NCI-H1048 (cell line): ENCODE measurements around the gene DOCK2.

ENCODE experiments used
- DNase-seq: peaks from one replicate; lab custom pipeline; 2025; lab: John Stamatoyannopoulos, UW

DOCK2 gene

GRCh38 chr5:169988947-169989346 is 351.9 kb downstream of the DOCK2 start:
- DNase-seq: no peak

GRCh38 chr5:169989365-169989764 is 352.3 kb downstream of the DOCK2 start:
- DNase-seq: no peak

GRCh38 chr5:169991115-169991869 is 354.2 kb downstream of the DOCK2 start:
- no peak for DNase-seq

- no peak for DNase-seq
Measured at GRCh38 chr5:169992789-169993484, 355.9 kb downstream of the DOCK2 start.

GRCh38 chr5:169993485-169993790 is 356.4 kb downstream of the DOCK2 start:
- DNase-seq: no peak

- no peak for DNase-seq
Measured at GRCh38 chr5:169997798-169998197, 360.7 kb downstream of the DOCK2 start.

- DNase-seq: no peak
Measured at GRCh38 chr5:169999621-170000020, 362.5 kb downstream of the DOCK2 start.

GRCh38 chr5:170000155-170000554 is 363.1 kb downstream of the DOCK2 start:
- no peak for DNase-seq

GRCh38 chr5:170006021-170006420 is 368.9 kb downstream of the DOCK2 start:
- DNase-seq: no peak

GRCh38 chr5:170008376-170008775 is 371.3 kb downstream of the DOCK2 start:
- no peak for DNase-seq

GRCh38 chr5:170010595-170010994 is 373.5 kb downstream of the DOCK2 start:
- no peak for DNase-seq

GRCh38 chr5:170011751-170012150 is 374.7 kb downstream of the DOCK2 start:
- DNase-seq: no peak

- DNase-seq: no peak
Measured at GRCh38 chr5:170012622-170013021, 375.5 kb downstream of the DOCK2 start.

- no peak for DNase-seq
Measured at GRCh38 chr5:170020423-170020822, 383.3 kb downstream of the DOCK2 start.

- DNase-seq: no peak
Measured at GRCh38 chr5:170021506-170021905, 384.4 kb downstream of the DOCK2 start.

GRCh38 chr5:170025853-170026252 is 388.8 kb downstream of the DOCK2 start:
- DNase-seq: no peak

GRCh38 chr5:170028124-170028523 is 391.0 kb downstream of the DOCK2 start:
- no peak for DNase-seq

- DNase-seq: no peak
Measured at GRCh38 chr5:170034231-170034630, 397.2 kb downstream of the DOCK2 start.

GRCh38 chr5:170038241-170038640 is 401.2 kb downstream of the DOCK2 start:
- no peak for DNase-seq

GRCh38 chr5:170039830-170040229 is 402.8 kb downstream of the DOCK2 start:
- DNase-seq: no peak

GRCh38 chr5:170046241-170046640 is 409.2 kb downstream of the DOCK2 start:
- DNase-seq: no peak

GRCh38 chr5:170049713-170050112 is 412.6 kb downstream of the DOCK2 start:
- no peak for DNase-seq

- DNase-seq: no peak
Measured at GRCh38 chr5:170053896-170054295, 416.8 kb downstream of the DOCK2 start.

GRCh38 chr5:170055606-170056005 is 418.5 kb downstream of the DOCK2 start:
- DNase-seq: no peak
